A673 (cell line): ENCODE measurements around the gene EYS.
A peak's percentile ranks its signal among the peaks of the same experiment; 100 is the strongest.

Experiments used
- CTCF ChIP-seq: fragments of 300-800, 200-600 bp; sonication (generic); conservative IDR thresholded peaks from 2 replicates; pipeline ENCODE4 v1.5.1; 2017; ENCODE audit warnings: low read depth, mild to moderate bottlenecking, antibody characterized with exemption, low read length, moderate library complexity, mixed read lengths
- EZH2 ChIP-seq: fragments of 200-600 bp; sonication (generic); IDR thresholded peaks from 2 replicates; pipeline ENCODE4 v1.6.1; 2017; ENCODE audit warnings: borderline replicate concordance, low read depth, mild to moderate bottlenecking, mixed read lengths, antibody characterized with exemption, low read length; ENCODE audit not compliant: poor library complexity, severe bottlenecking

GRCh38 chr6:64505312-64505711 lies 1201.7 kb downstream of the EYS start:
- peak; percentile 67 for TF ChIP-seq CTCF
- TF ChIP-seq EZH2: no peak
